K562 (cell line): ENCODE measurements around the gene MARS2. TPM values are rescaled to one million over a fixed set of nuclear protein-coding genes. Genes with fewer than 3 reads are reported as not detected.

Source experiments
- BRCA1 ChIP-seq, 2 experiments: fragments of 450-650 bp in 1 of 2; sonication (generic) in 1 of 2; formaldehyde crosslinking in 1 of 2; IDR thresholded peaks; 2 replicates each; pipeline versions ENCODE4 v1.5.0 to v1.6.1; 2017 to 2020; ENCODE audit warnings: mild to moderate bottlenecking in 1 of 2, missing genetic modification reagents in 1 of 2
- ELF4 ChIP-seq: fragments of 450-650 bp; formaldehyde crosslinking; IDR thresholded peaks from 2 replicates; pipeline ENCODE4 v1.4.0; 2022; ENCODE audit warnings: missing genetic modification characterization
- MGA ChIP-seq: fragments of 450-650 bp; IDR thresholded peaks from 2 replicates; pipeline ENCODE4 v1.6.1; 2016; ENCODE audit warnings: mild to moderate bottlenecking, moderate library complexity
- MTA1 ChIP-seq: fragments of 450-650 bp; IDR thresholded peaks from 2 replicates; pipeline ENCODE4 v1.6.1; 2017; ENCODE audit warnings: borderline replicate concordance
- TBP ChIP-seq: optimal IDR thresholded peaks from 2 replicates; pipeline ENCODE3; 2011; ENCODE audit warnings: low read depth, low read length, improper control_type of control experiment
- TFAP4 ChIP-seq: sonication (generic); formaldehyde crosslinking; IDR thresholded peaks from 2 replicates; pipeline ENCODE4 v1.8.0; 2022; ENCODE audit warnings: missing genetic modification reagents, mild to moderate bottlenecking, moderate library complexity, borderline replicate concordance
- ZNF445 ChIP-seq: fragments of 250-450 bp; sonication (Bioruptor Pico); IDR thresholded peaks from 2 replicates; pipeline ENCODE4 v1.4.0; 2020; ENCODE audit warnings: low read depth, mild to moderate bottlenecking, moderate library complexity
- polyA plus RNA-seq, 8 experiments: library from polyadenylated mRNA; depleted of rRNA in 4 of 8; stranded (reverse) in 5 of 8; unstranded in 3 of 8; fragments of >200 nt; fragmentation: Nextera tagmentation in 2 of 8; fragmentation: Illumina TruSeq in 1 of 8; extraction: Ambion mirVana in 2 of 8; extraction: Trizol in 1 of 8; gene quantifications; 2 replicates each; pipeline versions ENCODE4 v1.2.1 to v1.2.3, GENCODE V29; 2011 to 2014; ENCODE audit warnings: inconsistent platforms in 1 of 8, missing spikeins in 1 of 8
- total RNA-seq, 7 experiments: library from RNA; depleted of rRNA in 6 of 7; stranded (reverse); fragments of >200 nt in 6 of 7; fragmentation: Illumina TruSeq in 2 of 7; extraction: Trizol in 2 of 7; gene quantifications; 2 replicates each; pipeline versions ENCODE4 v1.2.1 to v1.2.3, GENCODE V29; 2011 to 2021; ENCODE audit warnings: low replicate concordance in 1 of 7

MARS2 gene
- total and polyA plus RNA-seq, 9 of the 15 experiments (the other 6 are each of a cell fraction or from before 2014, with no cell fraction given): 4.0 to 17.6 (median 12.5) TPM

GRCh38 chr2:197727011-197727410, 21.8 kb downstream of the MARS2 start (continued):
- TF ChIP-seq MGA (no peak), TFAP4 (CRISPR knock-in tag) (no peak), MTA1 (no peak), BRCA1 (IDR thresholded peaks at IDR 0.05) (no peak), BRCA1 (CRISPR knock-in tag; IDR thresholded peaks at IDR 0.05) (no peak), ZNF445 (CRISPR knock-in tag) (no peak), ELF4 (CRISPR knock-in tag) (no peak), TBP (no peak)
